ENCODE results near the gene PSMF1. TPM values are rescaled to one million over a fixed set of nuclear protein-coding genes. Genes with fewer than 3 reads are reported as not detected.
A peak's percentile ranks its signal among the peaks of the same experiment; 100 is the strongest.

PSMF1 gene
- total and polyA plus RNA-seq, 9 of the 15 experiments (the other 6 are each of a cell fraction or from before 2014, with no cell fraction given): 8.5 to 192 (median 33.2) TPM

DNA sequence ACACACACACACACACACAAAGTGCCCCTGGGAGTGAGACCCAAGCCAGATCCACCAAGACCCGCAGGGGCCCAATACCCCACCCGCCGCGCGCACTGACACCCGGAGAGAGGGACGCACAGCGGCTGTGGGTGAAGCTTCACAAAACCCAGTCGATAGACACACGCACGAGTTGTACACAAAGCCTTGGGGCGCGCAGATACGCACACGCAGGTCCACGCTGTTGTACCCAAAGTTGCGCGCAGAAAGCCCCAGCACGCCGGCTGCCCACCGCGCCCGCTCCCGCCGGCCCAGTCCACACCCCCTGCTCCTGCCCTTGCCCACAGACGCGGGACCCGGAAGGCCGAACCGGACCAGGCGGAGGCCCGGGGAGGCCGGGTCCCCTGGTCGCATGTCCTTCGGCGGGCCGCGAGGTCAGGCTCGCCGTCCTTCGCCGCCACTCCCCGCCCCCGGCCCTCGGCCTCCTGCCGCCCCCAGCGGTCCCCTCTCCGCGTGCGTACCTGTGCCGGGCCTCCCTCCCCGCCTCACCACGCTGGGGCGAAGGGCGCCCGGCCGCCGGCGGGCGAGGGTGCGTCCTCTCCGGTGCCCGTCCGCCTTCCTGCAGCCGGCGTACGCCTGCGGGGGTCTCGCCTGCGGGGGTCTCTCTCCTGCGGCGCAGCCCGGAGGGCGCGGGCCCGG is 66.4 kb downstream of the PSMF1 start, which contains the start of gene TMEM74B (continued):
- TF ChIP-seq ELK3 (CRISPR knock-in tag; IDR thresholded peaks at IDR 0.05): no peak
- TF ChIP-seq GATAD2B (IDR thresholded peaks at IDR 0.05; ENCODE audit: borderline replicate concordance): no peak
- TF ChIP-seq, protein P1, sequence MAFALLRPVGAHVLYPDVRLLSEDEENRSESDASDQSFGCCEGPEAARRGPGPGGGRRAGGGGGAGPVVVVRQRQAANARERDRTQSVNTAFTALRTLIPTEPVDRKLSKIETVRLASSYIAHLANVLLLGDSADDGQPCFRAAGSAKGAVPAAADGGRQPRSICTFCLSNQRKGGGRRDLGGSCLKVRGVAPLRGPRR (CRISPR knock-in tag; IDR thresholded peaks at IDR 0.05): no peak
- TF ChIP-seq TEAD1 (CRISPR knock-in tag; IDR thresholded peaks at IDR 0.05): peak in 1 of 2 experiments; percentile 29; a peak in 1 of 4 replicates
- no peak for TF ChIP-seq WHSC1 (IDR thresholded peaks at IDR 0.05; ENCODE audit: low read length)
- no peak for TF ChIP-seq ZNF280B (CRISPR knock-in tag; IDR thresholded peaks at IDR 0.05)
- no peak for TF ChIP-seq HDAC3 (IDR thresholded peaks at IDR 0.05; ENCODE audit: borderline replicate concordance, partially characterized antibody)
- TF ChIP-seq RFX5 (IDR thresholded peaks at IDR 0.05; ENCODE audit: low read depth, low read length): no peak
- peak in 1 of 2 experiments; percentile 47; a peak in 1 of 4 replicates for TF ChIP-seq FOXA3 (CRISPR knock-in tag; conservative IDR thresholded peaks at IDR 0.05 in 1 of 2, IDR thresholded peaks at IDR 0.05 in 1 of 2)
- peak; percentile 41; the same call in 1 of the 2 replicates for TF ChIP-seq HNRNPL (IDR thresholded peaks at IDR 0.05; ENCODE audit: low read depth, low read length)
- TF ChIP-seq POLR2A (conservative IDR thresholded peaks at IDR 0.05): no peak
- TF ChIP-seq, protein P2, sequence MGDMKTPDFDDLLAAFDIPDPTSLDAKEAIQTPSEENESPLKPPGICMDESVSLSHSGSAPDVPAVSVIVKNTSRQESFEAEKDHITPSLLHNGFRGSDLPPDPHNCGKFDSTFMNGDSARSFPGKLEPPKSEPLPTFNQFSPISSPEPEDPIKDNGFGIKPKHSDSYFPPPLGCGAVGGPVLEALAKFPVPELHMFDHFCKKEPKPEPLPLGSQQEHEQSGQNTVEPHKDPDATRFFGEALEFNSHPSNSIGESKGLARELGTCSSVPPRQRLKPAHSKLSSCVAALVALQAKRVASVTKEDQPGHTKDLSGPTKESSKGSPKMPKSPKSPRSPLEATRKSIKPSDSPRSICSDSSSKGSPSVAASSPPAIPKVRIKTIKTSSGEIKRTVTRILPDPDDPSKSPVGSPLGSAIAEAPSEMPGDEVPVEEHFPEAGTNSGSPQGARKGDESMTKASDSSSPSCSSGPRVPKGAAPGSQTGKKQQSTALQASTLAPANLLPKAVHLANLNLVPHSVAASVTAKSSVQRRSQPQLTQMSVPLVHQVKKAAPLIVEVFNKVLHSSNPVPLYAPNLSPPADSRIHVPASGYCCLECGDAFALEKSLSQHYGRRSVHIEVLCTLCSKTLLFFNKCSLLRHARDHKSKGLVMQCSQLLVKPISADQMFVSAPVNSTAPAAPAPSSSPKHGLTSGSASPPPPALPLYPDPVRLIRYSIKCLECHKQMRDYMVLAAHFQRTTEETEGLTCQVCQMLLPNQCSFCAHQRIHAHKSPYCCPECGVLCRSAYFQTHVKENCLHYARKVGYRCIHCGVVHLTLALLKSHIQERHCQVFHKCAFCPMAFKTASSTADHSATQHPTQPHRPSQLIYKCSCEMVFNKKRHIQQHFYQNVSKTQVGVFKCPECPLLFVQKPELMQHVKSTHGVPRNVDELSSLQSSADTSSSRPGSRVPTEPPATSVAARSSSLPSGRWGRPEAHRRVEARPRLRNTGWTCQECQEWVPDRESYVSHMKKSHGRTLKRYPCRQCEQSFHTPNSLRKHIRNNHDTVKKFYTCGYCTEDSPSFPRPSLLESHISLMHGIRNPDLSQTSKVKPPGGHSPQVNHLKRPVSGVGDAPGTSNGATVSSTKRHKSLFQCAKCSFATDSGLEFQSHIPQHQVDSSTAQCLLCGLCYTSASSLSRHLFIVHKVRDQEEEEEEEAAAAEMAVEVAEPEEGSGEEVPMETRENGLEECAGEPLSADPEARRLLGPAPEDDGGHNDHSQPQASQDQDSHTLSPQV (IDR thresholded peaks at IDR 0.05): 0 out of 2 replicates have a peak, but pooled peaks have one; percentile 33
- TF ChIP-seq, protein P3, sequence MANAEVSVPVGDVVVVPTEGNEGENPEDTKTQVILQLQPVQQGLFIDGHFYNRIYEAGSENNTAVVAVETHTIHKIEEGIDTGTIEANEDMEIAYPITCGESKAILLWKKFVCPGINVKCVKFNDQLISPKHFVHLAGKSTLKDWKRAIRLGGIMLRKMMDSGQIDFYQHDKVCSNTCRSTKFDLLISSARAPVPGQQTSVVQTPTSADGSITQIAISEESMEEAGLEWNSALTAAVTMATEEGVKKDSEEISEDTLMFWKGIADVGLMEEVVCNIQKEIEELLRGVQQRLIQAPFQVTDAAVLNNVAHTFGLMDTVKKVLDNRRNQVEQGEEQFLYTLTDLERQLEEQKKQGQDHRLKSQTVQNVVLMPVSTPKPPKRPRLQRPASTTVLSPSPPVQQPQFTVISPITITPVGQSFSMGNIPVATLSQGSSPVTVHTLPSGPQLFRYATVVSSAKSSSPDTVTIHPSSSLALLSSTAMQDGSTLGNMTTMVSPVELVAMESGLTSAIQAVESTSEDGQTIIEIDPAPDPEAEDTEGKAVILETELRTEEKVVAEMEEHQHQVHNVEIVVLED (CRISPR knock-in tag; IDR thresholded peaks at IDR 0.05): no peak
- peak; percentile 36 for TF ChIP-seq HMGN3 (IDR thresholded peaks at IDR 0.05; ENCODE audit: borderline replicate concordance, extremely low read depth, insufficient read length, low read depth, low read length)
- no peak for TF ChIP-seq YBX1 (IDR thresholded peaks at IDR 0.05)
- TF ChIP-seq CBFA2T3 (IDR thresholded peaks at IDR 0.05): no peak
- TF ChIP-seq DDX20 (tag; IDR thresholded peaks at IDR 0.05; ENCODE audit: low read depth): no peak
- no peak for TF ChIP-seq HLTF (IDR thresholded peaks at IDR 0.05)
- TF ChIP-seq MCM5 (IDR thresholded peaks at IDR 0.05; ENCODE audit: low read depth): no peak
- no peak for TF ChIP-seq SAFB (IDR thresholded peaks at IDR 0.05; ENCODE audit: borderline replicate concordance, low read depth, low read length)
